WTC11 (cell line): Measurements from ENCODE around the gene NELL1. TPM values are rescaled to one million over a fixed set of nuclear protein-coding genes. Genes with fewer than 3 reads are reported as not detected.
A peak's percentile ranks its signal among the peaks of the same experiment; 100 is the strongest.
"Not testable (repeated sequence)": the region's sequence is repeated elsewhere in the genome, so short reads cannot be mapped to it uniquely, and the experiment has no call there.

Experiments used
- ATAC-seq: fragments of 200-7000 bp; cut with Tn5 transposase; 2 replicates; pipeline ENCODE4 v1.10.0; 2021; ENCODE audit warnings: mild to moderate bottlenecking, moderate library complexity
- CTCF ChIA-PET: fragments of 300-600 bp; sonication (Branson Sonifier 250); formaldehyde crosslinking; loops from one replicate; lab custom pipeline; 2021; ENCODE audit warnings: antibody characterized with exemption; lab: Charles Lee
- POLR2A ChIA-PET: fragments of 350-600 bp; sonication (Branson Sonifier 250); formaldehyde crosslinking; loops from one replicate; lab custom pipeline; 2021; ENCODE audit warnings: antibody characterized with exemption; lab: Charles Lee
- DNase-seq: peaks from one replicate; pipeline ENCODE4 v3.0.0; 2021; ENCODE audit warnings: low spot score
- H3K27ac Mint-ChIP-seq: 2 replicates; pipeline ENCODE4 v1.8.0; 2021; ENCODE audit warnings: mixed read lengths
- H3K27me3 Mint-ChIP-seq: 2 replicates; pipeline ENCODE4 v1.8.0; 2021; ENCODE audit warnings: low read depth, mild to moderate bottlenecking, moderate library complexity, mixed read lengths
- H3K36me3 Mint-ChIP-seq: 2 replicates; pipeline ENCODE4 v1.8.0; 2021; ENCODE audit warnings: mixed read lengths
- H3K4me1 Mint-ChIP-seq: 2 replicates; pipeline ENCODE4 v1.8.0; 2022; ENCODE audit warnings: mixed read lengths
- H3K4me3 Mint-ChIP-seq: 2 replicates; pipeline ENCODE4 v1.8.0; 2021; ENCODE audit warnings: mild to moderate bottlenecking, moderate library complexity, mixed read lengths
- H3K9me3 Mint-ChIP-seq: 2 replicates; pipeline ENCODE4 v1.8.0; 2021; ENCODE audit warnings: mixed read lengths
- GTF2I ChIP-seq: fragments of 250-450 bp; sonication (Bioruptor Pico); conservative IDR thresholded peaks from 2 replicates; pipeline ENCODE4 v1.4.0; 2021; ENCODE audit warnings: mild to moderate bottlenecking
- KAT7 ChIP-seq: sonication (generic); formaldehyde crosslinking; IDR thresholded peaks from 2 replicates; pipeline ENCODE4 v1.8.1; 2023; ENCODE audit warnings: missing genetic modification reagents, mild to moderate bottlenecking, borderline replicate concordance
- ZNF121 ChIP-seq: sonication (generic); formaldehyde crosslinking; IDR thresholded peaks from 2 replicates; pipeline ENCODE4 v1.8.0; 2023; ENCODE audit warnings: missing genetic modification reagents
- ZNF396 ChIP-seq: fragments of 250-450 bp; sonication (Bioruptor Pico); IDR thresholded peaks from 2 replicates; pipeline ENCODE4 v1.8.0; 2021; ENCODE audit warnings: mild to moderate bottlenecking, moderate library complexity, borderline replicate concordance
- ZNF423 ChIP-seq: fragments of 250-450 bp; sonication (Bioruptor Pico); IDR thresholded peaks from 2 replicates; pipeline ENCODE4 v2.1.2; 2022; ENCODE audit warnings: mild to moderate bottlenecking, moderate library complexity
- total RNA-seq: library from RNA; stranded (reverse); gene quantifications from 3 replicates; pipeline ENCODE4 v1.2.3, GENCODE V29; 2021
- TF ChIP-seq, protein P1 (sequence below): fragments of 250-450 bp; sonication (Bioruptor Pico); IDR thresholded peaks from 2 replicates; pipeline ENCODE4 v1.8.0; 2021; ENCODE audit warnings: mild to moderate bottlenecking
- TF ChIP-seq, protein P2 (sequence below): sonication (generic); formaldehyde crosslinking; IDR thresholded peaks from 2 replicates; pipeline ENCODE4 v1.8.1; 2022; ENCODE audit warnings: mild to moderate bottlenecking, missing genetic modification reagents, moderate library complexity, borderline replicate concordance
- TF ChIP-seq, protein P3 (sequence below): sonication (generic); formaldehyde crosslinking; IDR thresholded peaks from 2 replicates; pipeline ENCODE4 v1.8.1; 2023; ENCODE audit warnings: mild to moderate bottlenecking, missing genetic modification reagents, moderate library complexity
- TF ChIP-seq, protein P4 (sequence below): sonication (generic); formaldehyde crosslinking; IDR thresholded peaks from 2 replicates; pipeline ENCODE4 v1.8.1; 2023; ENCODE audit warnings: mild to moderate bottlenecking, missing genetic modification reagents, moderate library complexity
- TF ChIP-seq, protein P5 (sequence below): sonication (generic); formaldehyde crosslinking; IDR thresholded peaks from 2 replicates; pipeline ENCODE4 v1.8.1; 2023; ENCODE audit warnings: mild to moderate bottlenecking, missing genetic modification reagents, borderline replicate concordance
- TF ChIP-seq, protein P6 (sequence below): sonication (generic); formaldehyde crosslinking; IDR thresholded peaks from 2 replicates; pipeline ENCODE4 v1.8.0; 2022; ENCODE audit warnings: mild to moderate bottlenecking, missing genetic modification reagents
- TF ChIP-seq, protein P7 (sequence below): fragments of 250-450 bp; sonication (Bioruptor Pico); IDR thresholded peaks from 2 replicates; pipeline ENCODE4 v1.9.0; 2021; ENCODE audit warnings: mild to moderate bottlenecking
- TF ChIP-seq, protein P8 (sequence below): sonication (generic); formaldehyde crosslinking; IDR thresholded peaks from 2 replicates; pipeline ENCODE4 v1.8.1; 2023; ENCODE audit warnings: mild to moderate bottlenecking, moderate library complexity, missing genetic modification reagents
- TF ChIP-seq, protein P9 (sequence below): fragments of 200-600 bp; IDR thresholded peaks from 2 replicates; pipeline ENCODE4 v1.8.0; 2022; ENCODE audit warnings: antibody characterized with exemption

NELL1 gene
- total RNA-seq, 1 experiment from 2014 or later: 1.8 TPM

DNA sequence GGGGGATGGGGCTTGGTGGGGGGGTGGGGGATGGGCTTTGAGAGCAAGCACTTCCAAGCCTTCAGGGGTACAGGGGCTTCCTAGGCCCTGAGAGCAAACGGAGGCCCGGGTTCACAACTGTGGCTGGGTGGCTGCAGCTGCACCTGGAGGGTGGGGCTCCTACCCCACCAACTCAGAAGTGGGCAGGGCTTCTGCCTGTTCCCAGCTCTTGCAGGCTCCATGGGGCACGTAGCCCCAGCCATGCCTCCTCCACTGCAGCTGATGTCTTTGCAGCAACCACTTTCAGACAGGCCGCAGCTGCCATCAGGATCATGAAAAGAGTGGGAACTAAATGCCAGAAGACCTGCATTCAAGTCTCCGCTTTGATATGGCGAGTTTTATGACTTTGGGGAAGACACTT lies 464.3 kb downstream of the NELL1 start (continued):
- TF ChIP-seq, protein P1, sequence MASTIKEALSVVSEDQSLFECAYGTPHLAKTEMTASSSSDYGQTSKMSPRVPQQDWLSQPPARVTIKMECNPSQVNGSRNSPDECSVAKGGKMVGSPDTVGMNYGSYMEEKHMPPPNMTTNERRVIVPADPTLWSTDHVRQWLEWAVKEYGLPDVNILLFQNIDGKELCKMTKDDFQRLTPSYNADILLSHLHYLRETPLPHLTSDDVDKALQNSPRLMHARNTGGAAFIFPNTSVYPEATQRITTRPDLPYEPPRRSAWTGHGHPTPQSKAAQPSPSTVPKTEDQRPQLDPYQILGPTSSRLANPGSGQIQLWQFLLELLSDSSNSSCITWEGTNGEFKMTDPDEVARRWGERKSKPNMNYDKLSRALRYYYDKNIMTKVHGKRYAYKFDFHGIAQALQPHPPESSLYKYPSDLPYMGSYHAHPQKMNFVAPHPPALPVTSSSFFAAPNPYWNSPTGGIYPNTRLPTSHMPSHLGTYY: no peak
- no peak for TF ChIP-seq KAT7 (CRISPR knock-in tag)
- TF ChIP-seq, protein P2, sequence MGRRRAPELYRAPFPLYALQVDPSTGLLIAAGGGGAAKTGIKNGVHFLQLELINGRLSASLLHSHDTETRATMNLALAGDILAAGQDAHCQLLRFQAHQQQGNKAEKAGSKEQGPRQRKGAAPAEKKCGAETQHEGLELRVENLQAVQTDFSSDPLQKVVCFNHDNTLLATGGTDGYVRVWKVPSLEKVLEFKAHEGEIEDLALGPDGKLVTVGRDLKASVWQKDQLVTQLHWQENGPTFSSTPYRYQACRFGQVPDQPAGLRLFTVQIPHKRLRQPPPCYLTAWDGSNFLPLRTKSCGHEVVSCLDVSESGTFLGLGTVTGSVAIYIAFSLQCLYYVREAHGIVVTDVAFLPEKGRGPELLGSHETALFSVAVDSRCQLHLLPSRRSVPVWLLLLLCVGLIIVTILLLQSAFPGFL (CRISPR knock-in tag): no peak

DNA sequence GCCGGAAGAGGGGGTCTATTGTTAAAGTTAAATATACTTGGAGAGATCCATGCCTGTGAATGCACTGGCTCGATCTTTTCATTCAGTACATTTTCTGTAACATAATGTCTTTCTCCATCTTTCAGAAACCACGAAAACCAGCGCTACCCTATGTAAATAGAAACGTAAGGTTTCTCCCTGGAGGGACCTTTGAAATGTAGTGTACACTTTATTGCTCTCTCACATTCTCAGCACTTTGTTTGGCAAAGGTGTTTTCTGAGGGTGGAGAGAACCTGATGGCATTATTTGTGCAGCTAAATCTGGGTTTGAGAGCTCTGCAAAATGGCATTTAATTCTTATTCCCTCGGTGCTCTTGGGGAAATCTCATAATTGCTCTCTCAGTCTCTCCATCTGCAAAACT lies 468.4 kb downstream of the NELL1 start:
- 0 out of 2 replicates have a peak, but pooled peaks cover 3% of the 10 kb centered on the region for H3K4me1 Mint-ChIP-seq
- DNase-seq (no peak), ATAC-seq (no peak)
- TF ChIP-seq, protein P3, sequence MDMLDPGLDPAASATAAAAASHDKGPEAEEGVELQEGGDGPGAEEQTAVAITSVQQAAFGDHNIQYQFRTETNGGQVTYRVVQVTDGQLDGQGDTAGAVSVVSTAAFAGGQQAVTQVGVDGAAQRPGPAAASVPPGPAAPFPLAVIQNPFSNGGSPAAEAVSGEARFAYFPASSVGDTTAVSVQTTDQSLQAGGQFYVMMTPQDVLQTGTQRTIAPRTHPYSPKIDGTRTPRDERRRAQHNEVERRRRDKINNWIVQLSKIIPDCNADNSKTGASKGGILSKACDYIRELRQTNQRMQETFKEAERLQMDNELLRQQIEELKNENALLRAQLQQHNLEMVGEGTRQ (CRISPR knock-in tag): no peak
- TF ChIP-seq ZNF423 (CRISPR knock-in tag): no peak
- TF ChIP-seq, protein P4, sequence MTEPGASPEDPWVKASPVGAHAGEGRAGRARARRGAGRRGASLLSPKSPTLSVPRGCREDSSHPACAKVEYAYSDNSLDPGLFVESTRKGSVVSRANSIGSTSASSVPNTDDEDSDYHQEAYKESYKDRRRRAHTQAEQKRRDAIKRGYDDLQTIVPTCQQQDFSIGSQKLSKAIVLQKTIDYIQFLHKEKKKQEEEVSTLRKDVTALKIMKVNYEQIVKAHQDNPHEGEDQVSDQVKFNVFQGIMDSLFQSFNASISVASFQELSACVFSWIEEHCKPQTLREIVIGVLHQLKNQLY (CRISPR knock-in tag): no peak
- TF ChIP-seq, protein P5, sequence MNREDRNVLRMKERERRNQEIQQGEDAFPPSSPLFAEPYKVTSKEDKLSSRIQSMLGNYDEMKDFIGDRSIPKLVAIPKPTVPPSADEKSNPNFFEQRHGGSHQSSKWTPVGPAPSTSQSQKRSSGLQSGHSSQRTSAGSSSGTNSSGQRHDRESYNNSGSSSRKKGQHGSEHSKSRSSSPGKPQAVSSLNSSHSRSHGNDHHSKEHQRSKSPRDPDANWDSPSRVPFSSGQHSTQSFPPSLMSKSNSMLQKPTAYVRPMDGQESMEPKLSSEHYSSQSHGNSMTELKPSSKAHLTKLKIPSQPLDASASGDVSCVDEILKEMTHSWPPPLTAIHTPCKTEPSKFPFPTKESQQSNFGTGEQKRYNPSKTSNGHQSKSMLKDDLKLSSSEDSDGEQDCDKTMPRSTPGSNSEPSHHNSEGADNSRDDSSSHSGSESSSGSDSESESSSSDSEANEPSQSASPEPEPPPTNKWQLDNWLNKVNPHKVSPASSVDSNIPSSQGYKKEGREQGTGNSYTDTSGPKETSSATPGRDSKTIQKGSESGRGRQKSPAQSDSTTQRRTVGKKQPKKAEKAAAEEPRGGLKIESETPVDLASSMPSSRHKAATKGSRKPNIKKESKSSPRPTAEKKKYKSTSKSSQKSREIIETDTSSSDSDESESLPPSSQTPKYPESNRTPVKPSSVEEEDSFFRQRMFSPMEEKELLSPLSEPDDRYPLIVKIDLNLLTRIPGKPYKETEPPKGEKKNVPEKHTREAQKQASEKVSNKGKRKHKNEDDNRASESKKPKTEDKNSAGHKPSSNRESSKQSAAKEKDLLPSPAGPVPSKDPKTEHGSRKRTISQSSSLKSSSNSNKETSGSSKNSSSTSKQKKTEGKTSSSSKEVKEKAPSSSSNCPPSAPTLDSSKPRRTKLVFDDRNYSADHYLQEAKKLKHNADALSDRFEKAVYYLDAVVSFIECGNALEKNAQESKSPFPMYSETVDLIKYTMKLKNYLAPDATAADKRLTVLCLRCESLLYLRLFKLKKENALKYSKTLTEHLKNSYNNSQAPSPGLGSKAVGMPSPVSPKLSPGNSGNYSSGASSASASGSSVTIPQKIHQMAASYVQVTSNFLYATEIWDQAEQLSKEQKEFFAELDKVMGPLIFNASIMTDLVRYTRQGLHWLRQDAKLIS (CRISPR knock-in tag): no peak
- TF ChIP-seq ZNF396 (CRISPR knock-in tag): no peak
- TF ChIP-seq GTF2I (CRISPR knock-in tag): no peak
- ChIA-PET POLR2A (no interaction called here), CTCF (no interaction called here)
- no peak overlapping the region for H3K27ac Mint-ChIP-seq
- no peaks in the 10 kb centered on the region for H3K27me3 Mint-ChIP-seq
- H3K9me3 Mint-ChIP-seq: no peaks in the 10 kb centered on the region
- no peaks in the 10 kb centered on the region for H3K36me3 Mint-ChIP-seq
- no peak overlapping the region for H3K4me3 Mint-ChIP-seq

DNA sequence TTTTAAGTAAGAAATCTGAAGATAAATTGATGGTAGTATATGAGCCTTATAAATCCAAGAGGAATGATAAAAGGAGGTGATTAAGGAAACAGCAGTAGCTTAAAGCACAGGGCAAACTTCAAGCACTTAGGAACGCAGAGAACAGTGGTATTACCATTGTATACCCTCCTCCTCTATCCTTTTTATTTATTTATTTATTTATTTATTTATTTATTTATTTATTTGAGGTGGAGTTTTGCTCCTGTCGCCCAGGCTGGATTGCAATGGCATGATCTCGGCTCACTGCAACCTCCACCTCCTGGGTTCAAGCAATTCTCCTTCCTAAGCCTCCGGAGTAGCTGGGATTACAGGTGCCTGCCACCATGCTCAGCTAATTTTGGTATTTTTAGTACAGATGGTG lies 472.2 kb downstream of the NELL1 start:
- H3K27ac Mint-ChIP-seq, H3K27me3 Mint-ChIP-seq, POLR2A ChIA-PET, ATAC-seq, H3K9me3 Mint-ChIP-seq, H3K36me3 Mint-ChIP-seq, H3K4me3 Mint-ChIP-seq, DNase-seq: not testable (repeated sequence)
- CTCF ChIA-PET: interaction anchor here (1.3 to 2.0 kb wide), 3 partner anchors 56 to 370 kb away, joined by 3 to 20 read pairs (median 6); no protein-coding TSS in a partner anchor
- H3K4me1 Mint-ChIP-seq: peaks cover 15% of the 10 kb centered on the region

DNA sequence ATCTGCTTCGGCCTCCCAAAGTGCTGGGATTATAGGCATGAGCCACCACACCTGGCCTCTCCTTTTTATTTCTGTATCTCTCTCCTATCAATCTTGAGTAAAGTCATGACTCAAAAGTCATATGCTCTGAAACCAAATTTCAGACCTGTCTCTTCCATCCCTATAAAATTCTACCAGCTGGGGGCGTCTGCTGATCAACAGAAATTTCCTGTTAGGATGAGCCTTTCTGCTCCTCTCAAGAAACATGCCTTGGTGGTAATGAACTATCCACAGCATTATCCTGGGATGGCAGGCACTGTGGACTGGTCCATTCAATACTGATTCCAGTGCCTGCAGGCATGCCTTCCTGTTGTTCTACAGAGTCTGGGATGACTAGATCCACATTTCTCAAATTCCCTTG lies 472.6 kb downstream of the NELL1 start:
- H3K27me3 Mint-ChIP-seq: no peaks in the 10 kb centered on the region; the same call in 1 of the 2 replicates
- peaks cover 15% of the 10 kb centered on the region for H3K4me1 Mint-ChIP-seq
- H3K36me3 Mint-ChIP-seq: no peaks in the 10 kb centered on the region
- CTCF ChIA-PET: interaction anchor here (1.3 to 2.0 kb wide), 3 partner anchors 56 to 369 kb away, joined by 3 to 20 read pairs (median 6); no protein-coding TSS in a partner anchor
- H3K4me3 Mint-ChIP-seq: no peak overlapping the region
- no peak overlapping the region for H3K27ac Mint-ChIP-seq
- DNase-seq: peak; percentile 30
- ATAC-seq: peak; percentile 78
- POLR2A ChIA-PET: no interaction called here
- H3K9me3 Mint-ChIP-seq: no peaks in the 10 kb centered on the region
- TF ChIP-seq, protein P6, sequence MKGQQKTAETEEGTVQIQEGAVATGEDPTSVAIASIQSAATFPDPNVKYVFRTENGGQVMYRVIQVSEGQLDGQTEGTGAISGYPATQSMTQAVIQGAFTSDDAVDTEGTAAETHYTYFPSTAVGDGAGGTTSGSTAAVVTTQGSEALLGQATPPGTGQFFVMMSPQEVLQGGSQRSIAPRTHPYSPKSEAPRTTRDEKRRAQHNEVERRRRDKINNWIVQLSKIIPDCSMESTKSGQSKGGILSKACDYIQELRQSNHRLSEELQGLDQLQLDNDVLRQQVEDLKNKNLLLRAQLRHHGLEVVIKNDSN (CRISPR knock-in tag): no peak
- TF ChIP-seq, protein P7, sequence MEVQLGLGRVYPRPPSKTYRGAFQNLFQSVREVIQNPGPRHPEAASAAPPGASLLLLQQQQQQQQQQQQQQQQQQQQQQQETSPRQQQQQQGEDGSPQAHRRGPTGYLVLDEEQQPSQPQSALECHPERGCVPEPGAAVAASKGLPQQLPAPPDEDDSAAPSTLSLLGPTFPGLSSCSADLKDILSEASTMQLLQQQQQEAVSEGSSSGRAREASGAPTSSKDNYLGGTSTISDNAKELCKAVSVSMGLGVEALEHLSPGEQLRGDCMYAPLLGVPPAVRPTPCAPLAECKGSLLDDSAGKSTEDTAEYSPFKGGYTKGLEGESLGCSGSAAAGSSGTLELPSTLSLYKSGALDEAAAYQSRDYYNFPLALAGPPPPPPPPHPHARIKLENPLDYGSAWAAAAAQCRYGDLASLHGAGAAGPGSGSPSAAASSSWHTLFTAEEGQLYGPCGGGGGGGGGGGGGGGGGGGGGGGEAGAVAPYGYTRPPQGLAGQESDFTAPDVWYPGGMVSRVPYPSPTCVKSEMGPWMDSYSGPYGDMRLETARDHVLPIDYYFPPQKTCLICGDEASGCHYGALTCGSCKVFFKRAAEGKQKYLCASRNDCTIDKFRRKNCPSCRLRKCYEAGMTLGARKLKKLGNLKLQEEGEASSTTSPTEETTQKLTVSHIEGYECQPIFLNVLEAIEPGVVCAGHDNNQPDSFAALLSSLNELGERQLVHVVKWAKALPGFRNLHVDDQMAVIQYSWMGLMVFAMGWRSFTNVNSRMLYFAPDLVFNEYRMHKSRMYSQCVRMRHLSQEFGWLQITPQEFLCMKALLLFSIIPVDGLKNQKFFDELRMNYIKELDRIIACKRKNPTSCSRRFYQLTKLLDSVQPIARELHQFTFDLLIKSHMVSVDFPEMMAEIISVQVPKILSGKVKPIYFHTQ (CRISPR knock-in tag): no peak
- TF ChIP-seq, protein P8, sequence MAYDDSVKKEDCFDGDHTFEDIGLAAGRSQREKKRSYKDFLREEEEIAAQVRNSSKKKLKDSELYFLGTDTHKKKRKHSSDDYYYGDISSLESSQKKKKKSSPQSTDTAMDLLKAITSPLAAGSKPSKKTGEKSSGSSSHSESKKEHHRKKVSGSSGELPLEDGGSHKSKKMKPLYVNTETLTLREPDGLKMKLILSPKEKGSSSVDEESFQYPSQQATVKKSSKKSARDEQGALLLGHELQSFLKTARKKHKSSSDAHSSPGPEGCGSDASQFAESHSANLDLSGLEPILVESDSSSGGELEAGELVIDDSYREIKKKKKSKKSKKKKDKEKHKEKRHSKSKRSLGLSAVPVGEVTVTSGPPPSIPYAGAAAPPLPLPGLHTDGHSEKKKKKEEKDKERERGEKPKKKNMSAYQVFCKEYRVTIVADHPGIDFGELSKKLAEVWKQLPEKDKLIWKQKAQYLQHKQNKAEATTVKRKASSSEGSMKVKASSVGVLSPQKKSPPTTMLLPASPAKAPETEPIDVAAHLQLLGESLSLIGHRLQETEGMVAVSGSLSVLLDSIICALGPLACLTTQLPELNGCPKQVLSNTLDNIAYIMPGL: no peak
- no peak for TF ChIP-seq ZNF121 (CRISPR knock-in tag)
- TF ChIP-seq, protein P9, sequence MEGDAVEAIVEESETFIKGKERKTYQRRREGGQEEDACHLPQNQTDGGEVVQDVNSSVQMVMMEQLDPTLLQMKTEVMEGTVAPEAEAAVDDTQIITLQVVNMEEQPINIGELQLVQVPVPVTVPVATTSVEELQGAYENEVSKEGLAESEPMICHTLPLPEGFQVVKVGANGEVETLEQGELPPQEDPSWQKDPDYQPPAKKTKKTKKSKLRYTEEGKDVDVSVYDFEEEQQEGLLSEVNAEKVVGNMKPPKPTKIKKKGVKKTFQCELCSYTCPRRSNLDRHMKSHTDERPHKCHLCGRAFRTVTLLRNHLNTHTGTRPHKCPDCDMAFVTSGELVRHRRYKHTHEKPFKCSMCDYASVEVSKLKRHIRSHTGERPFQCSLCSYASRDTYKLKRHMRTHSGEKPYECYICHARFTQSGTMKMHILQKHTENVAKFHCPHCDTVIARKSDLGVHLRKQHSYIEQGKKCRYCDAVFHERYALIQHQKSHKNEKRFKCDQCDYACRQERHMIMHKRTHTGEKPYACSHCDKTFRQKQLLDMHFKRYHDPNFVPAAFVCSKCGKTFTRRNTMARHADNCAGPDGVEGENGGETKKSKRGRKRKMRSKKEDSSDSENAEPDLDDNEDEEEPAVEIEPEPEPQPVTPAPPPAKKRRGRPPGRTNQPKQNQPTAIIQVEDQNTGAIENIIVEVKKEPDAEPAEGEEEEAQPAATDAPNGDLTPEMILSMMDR: no peak
